Umbilical cord (tissue), 2 donors: ENCODE data around the gene SLTM. TPM values are rescaled to one million over a fixed set of nuclear protein-coding genes. Genes with fewer than 3 reads are reported as not detected.
A peak's percentile ranks its signal among the peaks of the same experiment; 100 is the strongest.
"Not testable (repeated sequence)": the region's sequence is repeated elsewhere in the genome, so short reads cannot be mapped to it uniquely, and the experiment has no call there.

ENCODE experiments used
- DNase-seq: peaks from one replicate; pipeline ENCODE4 v3.0.0-alpha.2; 2015; ENCODE audit warnings: low spot score
- total RNA-seq: library from RNA; depleted of rRNA; stranded (reverse); fragments of >200 nt; gene quantifications from one replicate; pipeline ENCODE4 v1.2.3, GENCODE V29; 2014; ENCODE audit warnings: low replicate concordance; ENCODE audit not compliant: insufficient read depth

Gene SLTM
- total RNA-seq, 1 donor from 2014 or later, result 66.7 TPM

- no peak for DNase-seq
Measured at GRCh38 chr15:58876306-58877106, 57.0 kb downstream of the SLTM start.

GRCh38 chr15:58875343-58875742, 58.1 kb downstream of the SLTM start:
- DNase-seq, result no peak

- no peak for DNase-seq
Measured at GRCh38 chr15:58873267-58873666, 60.2 kb downstream of the SLTM start.

GRCh38 chr15:58870451-58870850, 63.0 kb downstream of the SLTM start:
- DNase-seq, result no peak

GRCh38 chr15:58867926-58868325, 65.6 kb downstream of the SLTM start:
- no peak for DNase-seq

GRCh38 chr15:58865425-58865880, 68.0 kb downstream of the SLTM start:
- no peak for DNase-seq

- DNase-seq, result peak; percentile 74
Measured at GRCh38 chr15:58864602-58865424, 68.7 kb downstream of the SLTM start.

GRCh38 chr15:58862326-58862725, 71.2 kb downstream of the SLTM start:
- DNase-seq, result no peak

GRCh38 chr15:58856621-58857020, 76.9 kb downstream of the SLTM start:
- not testable (repeated sequence) for DNase-seq

- DNase-seq, result peak; percentile 48
Measured at GRCh38 chr15:58856086-58856485, 77.4 kb downstream of the SLTM start.

- DNase-seq, result no peak
Measured at GRCh38 chr15:58854593-58854992, 78.9 kb downstream of the SLTM start.

- DNase-seq, result peak; percentile 5
Measured at GRCh38 chr15:58852347-58852746, 81.1 kb downstream of the SLTM start.

- DNase-seq, result not testable (repeated sequence)
Measured at GRCh38 chr15:58851205-58851604, 82.3 kb downstream of the SLTM start.

- no peak for DNase-seq
Measured at GRCh38 chr15:58842713-58843396, 90.6 kb downstream of the SLTM start.

GRCh38 chr15:58840048-58840447, 93.4 kb downstream of the SLTM start:
- DNase-seq, result no peak

GRCh38 chr15:58839485-58839884, 94.0 kb downstream of the SLTM start:
- no peak for DNase-seq

- peak; percentile 5 for DNase-seq
Measured at GRCh38 chr15:58833681-58834426, 99.6 kb downstream of the SLTM start.

- no peak for DNase-seq
Measured at GRCh38 chr15:58830556-58830955, 102.9 kb downstream of the SLTM start.
